T47D (cell line): ENCODE measurements around the gene GSG1L.

Experiments
- DNase-seq, 2 experiments: peaks; one replicate each; pipeline versions ENCODE4 v3.0.0 to v3.0.0-alpha.2; 2011 to 2012; ENCODE audit warnings: low read depth in 1 of 2, low spot score in 1 of 2
- JUND ChIP-seq: IDR thresholded peaks from 2 replicates; pipeline ENCODE4 v1.6.1; 2012; ENCODE audit warnings: low read depth
- in situ Hi-C: cut with HindIII; loops from 2 replicates; pipeline ENCODE4 v1.10.0; 2016; ENCODE audit warnings: low sequenced_read_pairs, low pct_unique_long_range_greater_than_20kb

The GSG1L gene

GRCh38 chr16:27822996-27823395 is 240.5 kb downstream of the GSG1L start:
- no peak for DNase-seq
- no peak for TF ChIP-seq JUND
- in situ Hi-C loops, result no loop called here

GRCh38 chr16:27822529-27822928 is 241.0 kb downstream of the GSG1L start:
- DNase-seq, result no peak
- no peak for TF ChIP-seq JUND
- in situ Hi-C loops, result no loop called here

GRCh38 chr16:27820646-27821345 is 242.7 kb downstream of the GSG1L start:
- no peak for DNase-seq
- no peak for TF ChIP-seq JUND
- in situ Hi-C loops, result no loop called here

GRCh38 chr16:27819881-27820610 is 243.5 kb downstream of the GSG1L start:
- no peak for TF ChIP-seq JUND
- no peak for DNase-seq
- in situ Hi-C loops, result no loop called here

GRCh38 chr16:27819356-27819755 is 244.2 kb downstream of the GSG1L start:
- in situ Hi-C loops, result no loop called here
- TF ChIP-seq JUND, result no peak
- no peak for DNase-seq

GRCh38 chr16:27818246-27818645 is 245.3 kb downstream of the GSG1L start:
- in situ Hi-C loops, result no loop called here
- TF ChIP-seq JUND, result no peak
- DNase-seq, result no peak

- no peak for DNase-seq
- no peak for TF ChIP-seq JUND
- in situ Hi-C loops, result no loop called here
Observed at GRCh38 chr16:27817038-27817437, 246.5 kb downstream of the GSG1L start.

GRCh38 chr16:27816561-27816960 is 247.0 kb downstream of the GSG1L start:
- no peak for DNase-seq
- no peak for TF ChIP-seq JUND
- in situ Hi-C loops, result no loop called here

- DNase-seq, result no peak
- in situ Hi-C loops, result no loop called here
- no peak for TF ChIP-seq JUND
Observed at GRCh38 chr16:27813591-27813990, 249.9 kb downstream of the GSG1L start.

GRCh38 chr16:27811881-27812280 is 251.6 kb downstream of the GSG1L start:
- no peak for TF ChIP-seq JUND
- DNase-seq, result no peak
- in situ Hi-C loops, result no loop called here

GRCh38 chr16:27806986-27807385 is 256.5 kb downstream of the GSG1L start:
- TF ChIP-seq JUND, result no peak
- in situ Hi-C loops, result no loop called here
- DNase-seq, result no peak

- DNase-seq, result no peak
- TF ChIP-seq JUND, result no peak
- in situ Hi-C loops, result no loop called here
Observed at GRCh38 chr16:27806388-27806787, 257.1 kb downstream of the GSG1L start.

GRCh38 chr16:27805828-27806351 is 257.6 kb downstream of the GSG1L start:
- no peak for TF ChIP-seq JUND
- DNase-seq, result no peak
- in situ Hi-C loops, result no loop called here
